Psoas muscle (tissue), 8 donors: ENCODE results near the gene BOLL. TPM values are rescaled to one million over a fixed set of nuclear protein-coding genes. Genes with fewer than 3 reads are reported as not detected.

Experiments
- ATAC-seq, 4 donors: fragments of 200-7000 bp; cut with Tn5 transposase; one replicate each; pipeline ENCODE4 v1.9.1; 2020; ENCODE audit warnings: moderate library complexity in 3 of 4, mild to moderate bottlenecking in 2 of 4
- DNase-seq, 2 donors: peaks; one replicate each; pipeline ENCODE4 v3.0.0-alpha.2; 2020
- H3K27ac ChIP-seq: fragments of 200-600 bp; one replicate; pipeline ENCODE4 v1.8.0; 2022
- H3K27me3 ChIP-seq, 3 donors: fragments of 200-600 bp in 1 of 3; one replicate each; pipeline versions ENCODE4 v1.6.1 to v1.8.0; 2013 to 2022; ENCODE audit warnings: low read length in 2 of 3, mild to moderate bottlenecking in 2 of 3, moderate library complexity in 1 of 3; ENCODE audit not compliant: insufficient read depth in 3 of 3
- H3K36me3 ChIP-seq, 2 donors: fragments of 200-600 bp in 1 of 2; one replicate each; pipeline versions ENCODE4 v1.6.1 to v1.8.0; 2013 to 2022; ENCODE audit warnings: low read depth in 1 of 2, mild to moderate bottlenecking in 1 of 2, moderate library complexity in 1 of 2; ENCODE audit not compliant: insufficient read depth in 1 of 2
- H3K4me1 ChIP-seq: fragments of 200-600 bp; one replicate; pipeline ENCODE4 v1.8.0; 2022
- H3K4me3 ChIP-seq: fragments of 200-600 bp; one replicate; pipeline ENCODE4 v1.8.0; 2022; ENCODE audit warnings: mild to moderate bottlenecking
- H3K9me3 ChIP-seq: fragments of 200-600 bp; one replicate; pipeline ENCODE4 v1.8.0; 2022
- WGBS, 3 donors: extraction: QIAGEN DNeasy Blood & Tissue Kit; methylation state at CpG; one replicate each; pipeline versions ENCODE4 v1.1.6 to v1.1.7; 2013; 5-methylcytosine and 5-hydroxymethylcytosine counted together
- intact Hi-C, 2 donors: fragments of 100-400 bp; cut with DNase I; formaldehyde crosslinking; loops; one replicate each; pipeline versions ENCODE4 v1.11.0 to v1.14.2; 2022
- polyA plus RNA-seq, 3 donors: library from polyadenylated mRNA; stranded (reverse); fragments of 200-250 nt; gene quantifications; one replicate each; pipeline ENCODE4 v1.2.3, GENCODE V29; 2013
- total RNA-seq, 4 donors: library from RNA; stranded (reverse); fragmentation: NEBNext Ultra II Directional in 2 of 4; extraction: Animal tissue kit (Norgen Biotek cat#: 25700) in 2 of 4; gene quantifications; one replicate each; pipeline versions ENCODE4 v1.2.1 to v1.2.4, GENCODE V29; 2021 to 2023
- TF ChIP-seq, protein P1 (sequence below): fragments of 200-600 bp; IDR thresholded peaks from one replicate; pipeline ENCODE4 v1.8.0; 2022; ENCODE audit warnings: antibody characterized with exemption
- donor health status: healthy with polysubstance abuse.
- donor health status: DM: no; HTN: no; CAD: no; lungs with moderate emphysema.
- donor health status: Bipolar disorder and iron deficiency.
- donor health status: healthy.
- donor health status: DM: yes; HTN: yes; CAD: no.
- donor health status: DM: no; HTN: no; CAD: no.
- donor health status: DM: no; HTN: no; CAD: no.
- donor health status: DM: yes; HTN: yes; CAD: no.

BOLL gene
- total and polyA plus RNA-seq, 7 donors: 0.47 to 6.5 (median 3.3) TPM

DNA sequence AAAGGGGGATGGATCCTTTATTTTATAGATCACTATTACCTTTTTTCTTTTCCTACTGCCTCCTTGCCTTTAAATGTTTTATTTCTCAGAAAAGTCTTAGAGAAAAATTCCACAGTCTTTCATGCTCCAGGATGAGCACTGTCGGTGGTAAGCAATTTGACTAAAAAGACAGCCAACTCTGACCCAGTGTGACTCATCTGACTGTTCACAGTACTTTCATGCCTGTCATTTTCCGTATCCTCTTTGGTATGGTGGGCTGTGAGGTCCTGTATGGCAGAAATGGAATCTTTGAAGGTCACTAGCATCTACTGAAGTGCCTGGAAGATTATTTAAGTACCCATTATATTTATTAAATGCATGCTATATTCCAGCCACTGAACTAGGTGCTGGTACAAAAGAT, 107.6 kb downstream of the BOLL start:
- Histone ChIP-seq H3K4me1 (no peaks in the 10 kb centered on the region), H3K27ac (no peak overlapping the region), H3K4me3 (no peak overlapping the region), H3K27me3 (no peaks in the 10 kb centered on the region), H3K9me3 (no peaks in the 10 kb centered on the region), H3K36me3 (no peaks in the 10 kb centered on the region)
- no peak for ATAC-seq
- intact Hi-C loops: no loop called here
- TF ChIP-seq, protein P1, sequence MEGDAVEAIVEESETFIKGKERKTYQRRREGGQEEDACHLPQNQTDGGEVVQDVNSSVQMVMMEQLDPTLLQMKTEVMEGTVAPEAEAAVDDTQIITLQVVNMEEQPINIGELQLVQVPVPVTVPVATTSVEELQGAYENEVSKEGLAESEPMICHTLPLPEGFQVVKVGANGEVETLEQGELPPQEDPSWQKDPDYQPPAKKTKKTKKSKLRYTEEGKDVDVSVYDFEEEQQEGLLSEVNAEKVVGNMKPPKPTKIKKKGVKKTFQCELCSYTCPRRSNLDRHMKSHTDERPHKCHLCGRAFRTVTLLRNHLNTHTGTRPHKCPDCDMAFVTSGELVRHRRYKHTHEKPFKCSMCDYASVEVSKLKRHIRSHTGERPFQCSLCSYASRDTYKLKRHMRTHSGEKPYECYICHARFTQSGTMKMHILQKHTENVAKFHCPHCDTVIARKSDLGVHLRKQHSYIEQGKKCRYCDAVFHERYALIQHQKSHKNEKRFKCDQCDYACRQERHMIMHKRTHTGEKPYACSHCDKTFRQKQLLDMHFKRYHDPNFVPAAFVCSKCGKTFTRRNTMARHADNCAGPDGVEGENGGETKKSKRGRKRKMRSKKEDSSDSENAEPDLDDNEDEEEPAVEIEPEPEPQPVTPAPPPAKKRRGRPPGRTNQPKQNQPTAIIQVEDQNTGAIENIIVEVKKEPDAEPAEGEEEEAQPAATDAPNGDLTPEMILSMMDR: no peak
- WGBS, 3 donors: 37 to 54% (median 48%) methylated on average over 2 of the region's 2 CpGs
- no peak for DNase-seq

DNA sequence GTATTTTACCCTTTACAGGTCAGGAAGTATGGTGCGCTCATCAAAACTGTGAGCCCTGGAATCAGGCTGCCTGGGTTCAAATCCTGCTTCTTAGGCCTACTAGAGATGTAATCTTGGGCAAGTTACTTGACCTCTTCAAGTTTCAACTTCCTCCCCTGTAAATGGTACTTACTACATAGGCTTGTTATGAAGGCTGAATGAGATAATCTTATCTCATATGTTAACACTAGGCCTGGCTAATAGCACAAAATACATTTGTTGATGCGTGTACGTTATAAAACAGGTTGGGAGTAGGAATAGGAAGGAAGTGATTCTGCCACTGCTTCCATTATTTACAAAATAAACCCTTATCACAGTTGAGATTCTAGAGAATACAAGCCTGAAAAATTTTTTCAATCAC, 108.1 kb downstream of the BOLL start:
- Histone ChIP-seq H3K4me3 (no peak overlapping the region), H3K9me3 (no peaks in the 10 kb centered on the region), H3K4me1 (no peaks in the 10 kb centered on the region), H3K27me3 (no peaks in the 10 kb centered on the region), H3K36me3 (no peaks in the 10 kb centered on the region), H3K27ac (no peak overlapping the region)
- intact Hi-C loops: no loop called here
- DNase-seq: no peak
- ATAC-seq: no peak
- TF ChIP-seq, protein P1: no peak
- WGBS, 3 donors: 80 to 92% (median 89%) methylated on average over 3 of the region's 3 CpGs

Other genes starting within 250 kb of the BOLL start
- gene RFTN2, start 109.7 kb downstream of the BOLL start, total RNA-seq: 1 to 10 TPM in 3 of 4 donors, under 1 TPM in 1; 0.92 to 5.4 (median 2.2) TPM
- gene RFTN2, start 109.7 kb downstream of the BOLL start, polyA plus RNA-seq: under 1 TPM; 0.57 to 0.64 (median 0.61) TPM
- 10 to 100 TPM in 1 of 4 donors, 1 to 10 TPM in 3; 5.9 to 12.6 (median 7.3) TPM for gene MARS2, start 80.0 kb downstream of the BOLL start, total RNA-seq
- gene MARS2, start 80.0 kb downstream of the BOLL start, polyA plus RNA-seq: 10 to 100 TPM in 1 of 3 donors, 1 to 10 TPM in 2; 4.0 to 15.0 (median 9.2) TPM
- gene PLCL1, start 19.3 kb upstream of the BOLL start, total RNA-seq: 10 to 100 TPM in 3 of 4 donors, 1 to 10 TPM in 1; 9.6 to 25.4 (median 17.3) TPM
- 10 to 100 TPM in 1 of 3 donors, 1 to 10 TPM in 2; 4.3 to 12.6 (median 7.5) TPM for gene PLCL1, start 19.3 kb upstream of the BOLL start, polyA plus RNA-seq